ENCODE results near the gene NDUFB8. TPM values are rescaled to one million over a fixed set of nuclear protein-coding genes. Genes with fewer than 3 reads are reported as not detected.

The NDUFB8 gene
- polyA plus RNA-seq, 4 donors, result 186 to 484 (median 406) TPM

- Histone ChIP-seq H3K27ac (ENCODE audit: low read depth in 1 of 3, low read length in 2 of 3) (no peak overlapping the region), H3K4me1 (ENCODE audit: control insufficient read depth in 3 of 3, insufficient read depth in 2 of 3, low read depth in 1 of 3, low read length in 2 of 3) (peaks cover 0 to 21% (median 5%) of the 10 kb centered on the region in 3 donors), H3K27me3 (ENCODE audit: control insufficient read depth in 3 of 3, insufficient read depth in 3 of 3, low read length in 3 of 3) (peaks cover 8 to 36% (median 21%) of the 10 kb centered on the region in 3 donors), H3K36me3 (ENCODE audit: control insufficient read depth in 3 of 3, insufficient read depth in 2 of 3, low read depth in 1 of 3, low read length in 3 of 3) (peaks cover 0 to 8% (median 0%) of the 10 kb centered on the region in 3 donors), H3K4me3 (ENCODE audit: low read depth in 1 of 3, low read length in 3 of 3) (no peak overlapping the region), H3K9me3 (ENCODE audit: control insufficient read depth in 2 of 2, insufficient read depth in 1 of 2, low read depth in 1 of 2, low read length in 1 of 2) (peaks cover 0 to 6% of the 10 kb centered on the region in 2 donors)
- DNase-seq (no peak), FAIRE-seq (no peak)
- WGBS, 3 donors, result 96 to 100% (median 97%) methylated on average over 1 of the region's 1 CpG
Observed at GRCh38 chr10:100560248-100560647, 30.6 kb upstream of the NDUFB8 start.

DNA sequence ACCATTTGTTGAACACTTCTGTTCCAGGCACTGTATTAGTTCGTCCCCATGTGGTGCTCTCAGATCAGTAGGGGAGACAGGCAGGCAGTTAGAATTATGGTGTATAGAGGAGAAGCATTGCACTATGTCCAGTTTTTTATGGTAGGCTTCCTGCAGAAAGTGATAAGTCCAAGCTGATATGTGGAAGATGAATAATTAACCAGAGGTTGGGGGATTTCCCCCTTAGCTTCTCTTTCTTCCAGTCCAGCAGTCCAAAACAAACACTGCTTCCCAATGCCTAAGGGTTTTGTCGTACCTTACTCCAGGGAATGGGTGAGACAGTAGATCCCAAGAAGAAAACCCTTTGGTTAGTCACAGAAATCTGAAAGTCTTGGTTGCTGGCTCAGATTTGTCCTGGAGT lies 25.2 kb upstream of the NDUFB8 start:
- Histone ChIP-seq H3K36me3 (ENCODE audit: control insufficient read depth in 3 of 3, insufficient read depth in 2 of 3, low read depth in 1 of 3, low read length in 3 of 3) (peaks cover 0 to 6% (median 2%) of the 10 kb centered on the region in 3 donors), H3K27ac (ENCODE audit: low read depth in 1 of 3, low read length in 2 of 3) (no peak overlapping the region), H3K9me3 (ENCODE audit: control insufficient read depth in 2 of 2, insufficient read depth in 1 of 2, low read depth in 1 of 2, low read length in 1 of 2) (no peaks in the 10 kb centered on the region), H3K27me3 (ENCODE audit: control insufficient read depth in 3 of 3, insufficient read depth in 3 of 3, low read length in 3 of 3) (no peaks in the 10 kb centered on the region), H3K4me1 (ENCODE audit: control insufficient read depth in 3 of 3, insufficient read depth in 2 of 3, low read depth in 1 of 3, low read length in 2 of 3) (peaks cover 0 to 13% (median 2%) of the 10 kb centered on the region in 3 donors), H3K4me3 (ENCODE audit: low read depth in 1 of 3, low read length in 3 of 3) (no peak overlapping the region)
- no peak for FAIRE-seq
- peak; percentile 80 to 85 for DNase-seq
- WGBS, 3 donors, result 25 to 68% (median 42%) methylated on average over 2 of the region's 2 CpGs

DNA sequence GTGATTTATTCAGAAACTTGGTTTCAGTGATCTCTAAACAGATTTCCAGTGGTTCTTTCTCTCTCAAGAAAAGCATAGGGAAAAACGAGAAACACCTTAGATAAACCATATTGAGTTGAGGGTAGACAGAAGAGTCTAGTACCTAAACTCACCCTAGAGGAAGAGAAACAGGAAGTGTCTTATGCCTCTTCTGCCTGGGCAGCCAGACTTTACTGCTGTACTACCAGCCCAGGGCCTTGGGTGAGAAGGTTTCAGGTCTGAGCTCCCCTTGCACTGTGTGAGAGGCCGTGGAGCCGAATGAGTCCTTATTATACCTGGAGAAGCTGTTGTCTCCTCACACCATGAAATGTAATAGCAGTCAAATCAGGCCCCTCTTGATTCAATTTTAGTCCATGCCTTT lies 24.3 kb upstream of the NDUFB8 start:
- H3K4me3 ChIP-seq (ENCODE audit: low read depth in 1 of 3, low read length in 3 of 3), result no peak overlapping the region
- no peaks in the 10 kb centered on the region for H3K9me3 ChIP-seq (ENCODE audit: control insufficient read depth in 2 of 2, insufficient read depth in 1 of 2, low read depth in 1 of 2, low read length in 1 of 2)
- 87 to 92% (median 91%) methylated on average over 3 of the region's 3 CpGs for WGBS, 3 donors
- DNase-seq (no peak), FAIRE-seq (no peak)
- no peaks in the 10 kb centered on the region for H3K27me3 ChIP-seq (ENCODE audit: control insufficient read depth in 3 of 3, insufficient read depth in 3 of 3, low read length in 3 of 3)
- H3K36me3 ChIP-seq (ENCODE audit: control insufficient read depth in 3 of 3, insufficient read depth in 2 of 3, low read depth in 1 of 3, low read length in 3 of 3), result peaks cover 0 to 16% (median 7%) of the 10 kb centered on the region in 3 donors
- peaks cover 0 to 13% (median 2%) of the 10 kb centered on the region in 3 donors for H3K4me1 ChIP-seq (ENCODE audit: control insufficient read depth in 3 of 3, insufficient read depth in 2 of 3, low read depth in 1 of 3, low read length in 2 of 3)
- no peak overlapping the region for H3K27ac ChIP-seq (ENCODE audit: low read depth in 1 of 3, low read length in 2 of 3)

DNA sequence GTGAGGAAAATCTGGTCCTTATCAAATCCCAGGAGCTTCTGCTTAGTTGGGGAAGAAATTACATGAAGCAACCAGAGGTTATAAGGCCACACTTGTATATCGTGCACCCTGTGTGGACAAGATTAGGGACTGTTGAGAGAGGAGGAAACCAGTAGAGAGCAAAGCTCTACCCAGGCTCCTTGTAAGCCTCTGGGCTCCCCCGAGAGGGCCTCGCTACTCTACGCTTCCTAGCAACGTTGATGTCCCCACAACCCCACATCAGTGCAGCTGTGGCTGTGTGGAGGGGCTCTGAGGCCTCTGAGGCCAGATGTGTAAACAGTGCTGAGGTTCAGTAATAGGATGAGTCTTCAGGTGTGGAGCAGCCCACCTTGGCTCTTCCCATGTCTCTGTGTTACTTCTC lies 22.1 kb upstream of the NDUFB8 start:
- no peak overlapping the region for H3K4me3 ChIP-seq (ENCODE audit: low read depth in 1 of 3, low read length in 3 of 3)
- peaks cover 5 to 37% (median 15%) of the 10 kb centered on the region in 3 donors for H3K36me3 ChIP-seq (ENCODE audit: control insufficient read depth in 3 of 3, insufficient read depth in 2 of 3, low read depth in 1 of 3, low read length in 3 of 3)
- 75 to 86% (median 85%) methylated on average over 5 of the region's 5 CpGs for WGBS, 3 donors
- H3K27me3 ChIP-seq (ENCODE audit: control insufficient read depth in 3 of 3, insufficient read depth in 3 of 3, low read length in 3 of 3), result no peaks in the 10 kb centered on the region
- no peak for FAIRE-seq
- DNase-seq, result no peak
- peaks cover 0 to 13% (median 2%) of the 10 kb centered on the region in 3 donors for H3K4me1 ChIP-seq (ENCODE audit: control insufficient read depth in 3 of 3, insufficient read depth in 2 of 3, low read depth in 1 of 3, low read length in 2 of 3)
- no peak overlapping the region for H3K27ac ChIP-seq (ENCODE audit: low read depth in 1 of 3, low read length in 2 of 3)
- H3K9me3 ChIP-seq (ENCODE audit: control insufficient read depth in 2 of 2, insufficient read depth in 1 of 2, low read depth in 1 of 2, low read length in 1 of 2), result no peaks in the 10 kb centered on the region

GRCh38 chr10:100551196-100551595 lies 21.5 kb upstream of the NDUFB8 start:
- no peak for DNase-seq
- WGBS, 3 donors, result 70 to 84% (median 77%) methylated on average over 4 of the region's 4 CpGs
- H3K36me3 ChIP-seq (ENCODE audit: control insufficient read depth in 3 of 3, insufficient read depth in 2 of 3, low read depth in 1 of 3, low read length in 3 of 3), result peaks cover 7 to 39% (median 17%) of the 10 kb centered on the region in 3 donors
- FAIRE-seq, result no peak
- H3K27me3 ChIP-seq (ENCODE audit: control insufficient read depth in 3 of 3, insufficient read depth in 3 of 3, low read length in 3 of 3), result no peaks in the 10 kb centered on the region
- no peak overlapping the region for H3K27ac ChIP-seq (ENCODE audit: low read depth in 1 of 3, low read length in 2 of 3)
- H3K4me1 ChIP-seq (ENCODE audit: control insufficient read depth in 3 of 3, insufficient read depth in 2 of 3, low read depth in 1 of 3, low read length in 2 of 3), result peaks cover 0 to 12% (median 2%) of the 10 kb centered on the region in 3 donors
- no peaks in the 10 kb centered on the region for H3K9me3 ChIP-seq (ENCODE audit: control insufficient read depth in 2 of 2, insufficient read depth in 1 of 2, low read depth in 1 of 2, low read length in 1 of 2)
- no peak overlapping the region for H3K4me3 ChIP-seq (ENCODE audit: low read depth in 1 of 3, low read length in 3 of 3)

GRCh38 chr10:100544950-100545349 lies 15.3 kb upstream of the NDUFB8 start:
- no peak overlapping the region for H3K4me3 ChIP-seq (ENCODE audit: low read depth in 1 of 3, low read length in 3 of 3)
- no peaks in the 10 kb centered on the region for H3K9me3 ChIP-seq (ENCODE audit: control insufficient read depth in 2 of 2, insufficient read depth in 1 of 2, low read depth in 1 of 2, low read length in 1 of 2)
- no peak for DNase-seq
- no peaks in the 10 kb centered on the region for H3K27me3 ChIP-seq (ENCODE audit: control insufficient read depth in 3 of 3, insufficient read depth in 3 of 3, low read length in 3 of 3)
- H3K27ac ChIP-seq (ENCODE audit: low read depth in 1 of 3, low read length in 2 of 3), result no peak overlapping the region
- peaks cover 18 to 65% (median 42%) of the 10 kb centered on the region in 3 donors for H3K36me3 ChIP-seq (ENCODE audit: control insufficient read depth in 3 of 3, insufficient read depth in 2 of 3, low read depth in 1 of 3, low read length in 3 of 3)
- no peak for FAIRE-seq
- no peaks in the 10 kb centered on the region for H3K4me1 ChIP-seq (ENCODE audit: control insufficient read depth in 3 of 3, insufficient read depth in 2 of 3, low read depth in 1 of 3, low read length in 2 of 3)
- WGBS, 3 donors, result 92 to 97% (median 96%) methylated on average over 5 of the region's 5 CpGs

DNA sequence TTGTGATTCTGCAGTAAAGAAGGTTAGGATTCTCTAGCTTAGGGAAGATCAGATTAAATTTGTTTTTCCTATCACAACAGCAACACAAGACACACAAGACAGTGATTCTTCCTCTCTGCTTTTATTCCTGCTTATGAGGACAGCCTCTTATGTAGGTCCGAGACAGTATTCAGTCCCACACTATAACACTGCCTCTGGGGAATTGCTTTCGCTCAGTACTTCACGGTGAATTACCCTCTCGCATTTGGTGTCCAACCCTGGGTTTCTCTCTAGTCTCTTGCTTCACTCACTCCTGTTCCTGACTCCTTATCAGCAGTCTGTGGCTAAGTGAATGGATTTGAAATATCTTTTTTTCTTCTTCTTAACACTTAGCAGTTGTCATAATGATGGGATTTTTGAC lies 7.8 kb upstream of the NDUFB8 start:
- no peak overlapping the region for H3K27ac ChIP-seq (ENCODE audit: low read depth in 1 of 3, low read length in 2 of 3)
- FAIRE-seq (no peak), DNase-seq (no peak)
- H3K27me3 ChIP-seq (ENCODE audit: control insufficient read depth in 3 of 3, insufficient read depth in 3 of 3, low read length in 3 of 3), result no peaks in the 10 kb centered on the region
- no peaks in the 10 kb centered on the region for H3K9me3 ChIP-seq (ENCODE audit: control insufficient read depth in 2 of 2, insufficient read depth in 1 of 2, low read depth in 1 of 2, low read length in 1 of 2)
- H3K36me3 ChIP-seq (ENCODE audit: control insufficient read depth in 3 of 3, insufficient read depth in 2 of 3, low read depth in 1 of 3, low read length in 3 of 3), result peaks cover 8 to 24% (median 12%) of the 10 kb centered on the region in 3 donors
- WGBS, 3 donors, result 89 to 97% (median 95%) methylated on average over 4 of the region's 4 CpGs
- H3K4me3 ChIP-seq (ENCODE audit: low read depth in 1 of 3, low read length in 3 of 3), result no peak overlapping the region
- peaks cover 4 to 15% (median 11%) of the 10 kb centered on the region in 3 donors for H3K4me1 ChIP-seq (ENCODE audit: control insufficient read depth in 3 of 3, insufficient read depth in 2 of 3, low read depth in 1 of 3, low read length in 2 of 3)

DNA sequence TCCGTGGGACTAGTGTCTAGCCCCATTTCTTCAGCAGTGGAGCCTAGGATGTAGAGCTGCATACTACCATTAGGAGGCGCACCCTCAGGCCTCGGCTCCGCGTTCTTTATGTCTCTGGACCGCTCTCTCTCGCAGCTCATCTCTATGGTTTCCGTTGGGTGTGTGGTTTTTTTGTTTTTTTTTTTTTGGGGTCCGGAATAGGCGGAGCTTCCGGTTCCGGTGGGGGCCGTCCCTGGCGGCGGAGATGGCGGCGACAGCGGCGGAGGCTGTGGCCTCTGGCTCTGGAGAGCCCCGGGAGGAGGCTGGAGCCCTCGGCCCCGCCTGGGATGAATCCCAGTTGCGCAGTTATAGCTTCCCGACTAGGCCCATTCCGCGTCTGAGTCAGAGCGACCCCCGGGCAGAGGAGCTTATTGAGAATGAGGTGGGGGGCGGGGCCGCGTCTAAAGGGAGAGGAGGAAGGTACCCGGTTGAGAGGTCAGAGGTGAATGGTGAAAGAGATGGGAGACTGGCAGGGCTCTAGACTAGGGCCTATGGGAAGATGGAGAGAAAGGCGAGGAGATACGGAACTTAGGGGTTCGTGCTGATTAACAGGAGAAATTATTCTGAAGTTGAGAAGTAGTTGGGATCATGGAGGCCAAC lies 6.2 kb upstream of the NDUFB8 start, which contains the start of gene HIF1AN:
TSS of gene HIF1AN (plus strand) at position 229 of the 639 bp plus-strand sequence. CDS start at position 245, 16 bp downstream.
- no peak for FAIRE-seq
- DNase-seq, result peak; percentile 95
- H3K9me3 ChIP-seq (ENCODE audit: control insufficient read depth in 2 of 2, insufficient read depth in 1 of 2, low read depth in 1 of 2, low read length in 1 of 2), result no peaks in the 10 kb centered on the region
- H3K27ac ChIP-seq (ENCODE audit: low read depth in 1 of 3, low read length in 2 of 3), result peak within 1 kb of the TSS; percentile 14 to 39 (median 30)
- peak within 1 kb of the TSS; percentile 72 to 89 (median 87) for H3K4me3 ChIP-seq (ENCODE audit: low read depth in 1 of 3, low read length in 3 of 3)
- no peaks in the 10 kb centered on the region for H3K27me3 ChIP-seq (ENCODE audit: control insufficient read depth in 3 of 3, insufficient read depth in 3 of 3, low read length in 3 of 3)
- 1% methylated on average over 35 of the region's 35 CpGs for WGBS, 3 donors
- H3K4me1 ChIP-seq (ENCODE audit: control insufficient read depth in 3 of 3, insufficient read depth in 2 of 3, low read depth in 1 of 3, low read length in 2 of 3), result peaks cover 4 to 15% (median 11%) of the 10 kb centered on the region in 3 donors
- H3K36me3 ChIP-seq (ENCODE audit: control insufficient read depth in 3 of 3, insufficient read depth in 2 of 3, low read depth in 1 of 3, low read length in 3 of 3), result peaks cover 6 to 20% (median 9%) of the 10 kb centered on the region in 3 donors

All from small intestine (tissue), 7 donors.